CD14-positive monocyte (primary cell): ENCODE results near the gene GGTA1. TPM values are rescaled to one million over a fixed set of nuclear protein-coding genes. Genes with fewer than 3 reads are reported as not detected.
A peak's percentile ranks its signal among the peaks of the same experiment; 100 is the strongest.

ENCODE experiments used
- DNase-seq, 3 donors: peaks; one replicate each; pipeline ENCODE4 v3.0.0-alpha.2; 2011 to 2022
- H2AFZ ChIP-seq: 2 replicates; pipeline ENCODE4 v1.6.0; 2012; ENCODE audit warnings: mild to moderate bottlenecking, low read depth, low read length, inconsistent platforms; ENCODE audit not compliant: insufficient read depth, poor library complexity, severe bottlenecking
- H3K27ac ChIP-seq, 2 donors: 1 replicate in 1 of 2; 2 replicates in 1 of 2; pipeline ENCODE4 v1.5.1; 2012 to 2013; ENCODE audit warnings: low read length in 2 of 2, control low read depth in 1 of 2, inconsistent platforms in 1 of 2, low read depth in 1 of 2, mild to moderate bottlenecking in 1 of 2
- H3K27me3 ChIP-seq, 2 donors: one replicate each; pipeline versions ENCODE4 v1.6.0 to v1.6.1; 2011 to 2013; ENCODE audit warnings: low read length in 2 of 2; ENCODE audit not compliant: control insufficient read depth in 2 of 2, insufficient read depth in 2 of 2
- H3K36me3 ChIP-seq, 2 donors: replicated peaks in 1 of 2; 1 replicate in 1 of 2; 2 replicates in 1 of 2; pipeline versions ENCODE4 v1.5.1 to v1.6.1; 2012 to 2013; ENCODE audit warnings: low read length in 2 of 2, control low read depth in 1 of 2, inconsistent platforms in 1 of 2, mild to moderate bottlenecking in 1 of 2; ENCODE audit not compliant: insufficient read depth in 2 of 2, control insufficient read depth in 1 of 2
- H3K4me1 ChIP-seq, 2 donors: 1 replicate in 1 of 2; 2 replicates in 1 of 2; pipeline versions ENCODE4 v1.5.1 to v1.6.1; 2012 to 2013; ENCODE audit warnings: low read length in 2 of 2, control low read depth in 1 of 2, inconsistent platforms in 1 of 2, mild to moderate bottlenecking in 1 of 2, moderate library complexity in 1 of 2; ENCODE audit not compliant: insufficient read depth in 2 of 2, control insufficient read depth in 1 of 2
- H3K4me2 ChIP-seq: replicated peaks from 2 replicates; pipeline ENCODE3; 2012; ENCODE audit warnings: low read length, moderate library complexity, mild to moderate bottlenecking; ENCODE audit not compliant: poor library complexity, severe bottlenecking; ENCODE audit errors: extremely low read depth
- H3K4me3 ChIP-seq, 3 experiments: fragments of 200-600 bp in 1 of 3; sonication (generic) in 1 of 3; replicated peaks in 1 of 3; 1 replicate in 2 of 3; 2 replicates in 1 of 3; pipeline ENCODE4 v1.5.1; 2011 to 2013; ENCODE audit warnings: low read length in 3 of 3, mild to moderate bottlenecking in 3 of 3, control low read depth in 2 of 3, low read depth in 2 of 3, inconsistent platforms in 1 of 3, moderate library complexity in 1 of 3
- H3K79me2 ChIP-seq: 2 replicates; pipeline ENCODE4 v1.6.0; 2012; ENCODE audit warnings: mild to moderate bottlenecking, control low read depth, inconsistent platforms, low read length, moderate library complexity; ENCODE audit not compliant: insufficient read depth
- H3K9ac ChIP-seq: 2 replicates; pipeline ENCODE4 v1.6.0; 2017; ENCODE audit warnings: low read length, mild to moderate bottlenecking; ENCODE audit not compliant: insufficient read depth, poor library complexity, severe bottlenecking
- H3K9me3 ChIP-seq, 2 donors: replicated peaks in 1 of 2; 1 replicate in 1 of 2; 2 replicates in 1 of 2; pipeline versions ENCODE4 v1.5.1 to v1.6.1; 2012 to 2013; ENCODE audit warnings: low read length in 2 of 2, control low read depth in 1 of 2; ENCODE audit not compliant: control insufficient read depth in 1 of 2, insufficient read depth in 1 of 2
- H4K20me1 ChIP-seq: 2 replicates; pipeline ENCODE4 v1.6.0; 2012; ENCODE audit warnings: mild to moderate bottlenecking, low read length, control low read depth, moderate library complexity; ENCODE audit not compliant: insufficient read depth
- H3K27ac Mint-ChIP-seq, 7 donors: one replicate each; pipeline ENCODE4 v1.8.0; 2020; ENCODE audit warnings: mild to moderate bottlenecking in 7 of 7, mixed read lengths in 7 of 7, moderate library complexity in 6 of 7, inconsistent platforms in 2 of 7
- H3K27me3 Mint-ChIP-seq, 3 donors: one replicate each; pipeline ENCODE4 v1.8.0; 2021 to 2022; ENCODE audit warnings: low read depth in 3 of 3, mild to moderate bottlenecking in 3 of 3, mixed read lengths in 3 of 3, moderate library complexity in 3 of 3, inconsistent platforms in 1 of 3
- H3K36me3 Mint-ChIP-seq, 2 donors: one replicate each; pipeline ENCODE4 v1.8.0; 2020; ENCODE audit warnings: mixed read lengths in 2 of 2, inconsistent platforms in 1 of 2, mild to moderate bottlenecking in 1 of 2
- H3K4me1 Mint-ChIP-seq: one replicate; pipeline ENCODE4 v1.8.0; 2020; ENCODE audit warnings: mild to moderate bottlenecking, mixed read lengths
- H3K4me3 Mint-ChIP-seq, 2 donors: one replicate each; pipeline ENCODE4 v1.8.0; 2020; ENCODE audit warnings: mild to moderate bottlenecking in 2 of 2, mixed read lengths in 2 of 2, moderate library complexity in 1 of 2
- H3K9me3 Mint-ChIP-seq, 7 donors: one replicate each; pipeline ENCODE4 v1.8.0; 2020 to 2022; ENCODE audit warnings: mixed read lengths in 7 of 7, mild to moderate bottlenecking in 6 of 7, moderate library complexity in 6 of 7, inconsistent platforms in 2 of 7
- CTCF ChIP-seq: fragments of 200-600 bp; IDR thresholded peaks from one replicate; pipeline ENCODE4 v1.8.0; 2022; ENCODE audit warnings: antibody characterized with exemption, mild to moderate bottlenecking
- WGBS: methylation state at CpG from one replicate; pipeline ENCODE4 v1.1.5; 2013; ENCODE audit warnings: missing lambda C conversion rate; ENCODE audit not compliant: insufficient coverage; 5-methylcytosine and 5-hydroxymethylcytosine counted together
- intact Hi-C, 2 donors: fragments of 100-400 bp; cut with micrococcal nuclease; formaldehyde crosslinking; loops; one replicate each; pipeline versions ENCODE4 v1.15.0 to v1.15.1; 2023
- polyA plus RNA-seq, 3 donors: library from polyadenylated mRNA; depleted of rRNA in 1 of 3; unstranded in 2 of 3; stranded (reverse) in 1 of 3; fragments of 300-500 nt in 2 of 3; fragments of >200 nt in 1 of 3; fragmentation: Illumina TruSeq in 2 of 3; gene quantifications; 1 replicate in 2 of 3; 2 replicates in 1 of 3; pipeline ENCODE4 v1.2.3, GENCODE V29; 2012 to 2021

GGTA1 gene
- polyA plus RNA-seq, 3 donors, result 10.9 to 35.6 (median 15.4) TPM

GRCh38 chr9:121503444-121503843 lies 3.8 kb upstream of the GGTA1 start:
- peak overlapping the region; percentile 56 for H3K4me2 ChIP-seq
- H4K20me1 ChIP-seq, result no peaks in the 10 kb centered on the region
- peak overlapping the region in 1 of 3 experiments; percentile 50 for H3K4me3 ChIP-seq
- no peaks in the 10 kb centered on the region for H3K9me3 ChIP-seq
- Mint-ChIP-seq H3K4me3 (peak overlapping the region; percentile 38 to 74), H3K4me1 (peaks cover 40% of the 10 kb centered on the region), H3K27ac (peak overlapping the region; percentile 66 to 92 (median 83)), H3K36me3 (peaks cover 0 to 3% of the 10 kb centered on the region in 2 donors), H3K9me3 (peaks cover 0 to 2% (median 0%) of the 10 kb centered on the region in 7 donors), H3K27me3 (peaks cover 2 to 6% (median 2%) of the 10 kb centered on the region in 3 donors)
- peak overlapping the region; percentile 41 to 70 for H3K27ac ChIP-seq
- peaks cover 0 to 10% of the 10 kb centered on the region in 2 donors for H3K27me3 ChIP-seq
- H3K79me2 ChIP-seq, result no peaks in the 10 kb centered on the region
- peaks cover 41 to 53% of the 10 kb centered on the region in 2 donors for H3K4me1 ChIP-seq
- no peak for TF ChIP-seq CTCF
- no peak overlapping the region for H3K9ac ChIP-seq
- intact Hi-C loops, result no loop called here
- peak; percentile 23 to 39 (median 29) for DNase-seq
- H3K36me3 ChIP-seq, result no peaks in the 10 kb centered on the region
- no peak overlapping the region for H2AFZ ChIP-seq
- no CpG with 5 or more reads among the region's 3 CpGs for WGBS

GRCh38 chr9:121500165-121500478 lies 478 bp upstream of the GGTA1 start:
- Histone ChIP-seq H3K4me3 (peak overlapping the region; percentile 43 to 93 (median 67)), H3K36me3 (no peaks in the 10 kb centered on the region), H3K4me1 (peaks cover 51 to 62% of the 10 kb centered on the region in 2 donors), H3K79me2 (no peaks in the 10 kb centered on the region), H3K9me3 (peaks cover 3 to 6% of the 10 kb centered on the region in 2 donors), H3K4me2 (peak overlapping the region; percentile 91), H2AFZ (peak overlapping the region; percentile 95), H3K9ac (peak overlapping the region; percentile 75), H4K20me1 (no peaks in the 10 kb centered on the region), H3K27me3 (peaks cover 0 to 10% of the 10 kb centered on the region in 2 donors), H3K27ac (peak overlapping the region in 1 of 2 donors; percentile 70)
- Mint-ChIP-seq H3K4me1 (peaks cover 54% of the 10 kb centered on the region), H3K36me3 (peaks cover 4 to 8% of the 10 kb centered on the region in 2 donors), H3K27ac (peak overlapping the region in 6 of 7 donors; percentile 62 to 88 (median 80)), H3K4me3 (peak overlapping the region; percentile 93 to 97), H3K9me3 (peaks cover 5 to 8% (median 7%) of the 10 kb centered on the region in 7 donors), H3K27me3 (peaks cover 2 to 9% (median 3%) of the 10 kb centered on the region in 3 donors)
- DNase-seq, result no peak
- under 1% methylated on average over 8 of the region's 15 CpGs for WGBS
- intact Hi-C loops, result no loop called here
- TF ChIP-seq CTCF, result no peak
